BJ (cell line): ENCODE data around the gene PAF1. TPM values are rescaled to one million over a fixed set of nuclear protein-coding genes. Genes with fewer than 3 reads are reported as not detected.
A peak's percentile ranks its signal among the peaks of the same experiment; 100 is the strongest.

Experiments
- CTCF ChIA-PET: fragments of 350-600 bp; formaldehyde crosslinking; extraction: SDS; loops from one replicate; lab custom pipeline; 2021; ENCODE audit warnings: antibody characterized with exemption, inconsistent platforms; lab: Yijun Ruan, JAX
- POLR2A ChIA-PET: fragments of 300-600 bp; sonication (Branson Sonifier 250); formaldehyde crosslinking; extraction: SDS; loops from one replicate; lab custom pipeline; 2021; ENCODE audit warnings: antibody characterized with exemption; lab: Charles Lee
- DNase-seq: peaks from one replicate; pipeline ENCODE4 v3.0.0-alpha.2; 2011; ENCODE audit warnings: low read depth
- H3K27me3 ChIP-seq: 2 replicates; pipeline ENCODE4 v1.6.0; 2011; ENCODE audit warnings: low read length; ENCODE audit not compliant: control insufficient read depth, insufficient read depth
- H3K36me3 ChIP-seq: 2 replicates; pipeline ENCODE4 v1.5.1; 2011; ENCODE audit warnings: low read length; ENCODE audit not compliant: control insufficient read depth, insufficient read depth
- H3K4me3 ChIP-seq: 2 replicates; pipeline ENCODE4 v1.5.1; 2011; ENCODE audit warnings: low read depth, mild to moderate bottlenecking, control low read depth, low read length
- polyA plus RNA-seq: library from polyadenylated mRNA; depleted of rRNA; stranded (reverse); fragments of >200 nt; gene quantifications from 2 replicates; pipeline ENCODE4 v1.2.3, GENCODE V29; 2011
- TF ChIP-seq, protein P1 (sequence below): IDR thresholded peaks from 2 replicates; pipeline ENCODE4 v1.5.1; 2011; ENCODE audit warnings: low read depth, mild to moderate bottlenecking, control low read depth, inconsistent platforms, low read length, moderate library complexity; ENCODE audit not compliant: insufficient read depth

Gene PAF1
- polyA plus RNA-seq, 1 experiment: 50.2 TPM

DNA sequence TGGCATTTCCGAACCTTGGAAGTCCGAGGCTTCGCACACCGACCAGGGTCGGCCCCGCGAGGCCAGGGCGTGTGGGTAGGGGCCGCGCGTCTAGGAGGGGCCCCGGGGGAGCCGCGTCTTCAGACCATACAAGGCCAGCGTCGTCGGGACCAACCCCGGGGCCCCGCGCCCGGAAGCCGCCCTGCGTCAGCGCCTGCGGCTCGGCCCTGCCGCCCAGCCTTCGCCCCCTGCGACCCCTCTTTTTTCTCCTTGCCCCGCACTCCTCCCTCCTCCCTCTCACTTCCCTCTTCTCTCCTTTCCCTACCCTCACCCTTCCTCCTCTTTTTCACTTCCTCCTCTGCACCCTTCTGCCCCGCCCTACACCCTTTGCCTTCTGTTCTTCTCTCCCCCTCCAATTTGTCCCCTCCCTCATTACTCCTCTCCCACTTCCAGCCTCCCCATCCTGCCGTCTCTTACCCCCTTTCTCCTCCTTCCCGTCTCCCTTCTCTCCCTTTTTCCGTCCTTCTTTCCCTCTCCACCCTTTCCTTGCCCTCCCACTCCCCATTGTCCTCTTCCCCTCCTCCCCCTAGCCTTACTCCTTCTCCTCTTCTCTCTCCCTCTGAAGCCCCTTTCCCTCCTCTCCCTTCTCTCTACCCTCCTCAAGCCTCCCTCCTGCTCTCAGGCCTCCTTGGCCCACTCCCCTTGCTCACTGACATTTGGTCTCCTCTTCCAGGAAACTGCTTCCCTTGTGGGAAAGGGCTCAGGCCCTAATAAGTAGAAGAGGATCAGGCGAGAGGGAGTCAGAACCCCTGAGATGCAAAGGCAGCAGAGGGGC is 19.3 kb upstream of the PAF1 start:
- POLR2A ChIA-PET: interaction anchor here (1.0 kb wide), 1 partner anchor 12 kb away, joined by 3 read pairs; no protein-coding TSS in a partner anchor
- CTCF ChIA-PET: interaction anchor here (3.7 kb wide), 1 partner anchor 13 kb away, joined by 48 read pairs; no protein-coding TSS in a partner anchor
- no peak for DNase-seq
- H3K36me3 ChIP-seq: peaks cover 10% of the 10 kb centered on the region
- no peaks in the 10 kb centered on the region for H3K27me3 ChIP-seq
- peak overlapping the region; percentile 86 for H3K4me3 ChIP-seq
- TF ChIP-seq, protein P1, sequence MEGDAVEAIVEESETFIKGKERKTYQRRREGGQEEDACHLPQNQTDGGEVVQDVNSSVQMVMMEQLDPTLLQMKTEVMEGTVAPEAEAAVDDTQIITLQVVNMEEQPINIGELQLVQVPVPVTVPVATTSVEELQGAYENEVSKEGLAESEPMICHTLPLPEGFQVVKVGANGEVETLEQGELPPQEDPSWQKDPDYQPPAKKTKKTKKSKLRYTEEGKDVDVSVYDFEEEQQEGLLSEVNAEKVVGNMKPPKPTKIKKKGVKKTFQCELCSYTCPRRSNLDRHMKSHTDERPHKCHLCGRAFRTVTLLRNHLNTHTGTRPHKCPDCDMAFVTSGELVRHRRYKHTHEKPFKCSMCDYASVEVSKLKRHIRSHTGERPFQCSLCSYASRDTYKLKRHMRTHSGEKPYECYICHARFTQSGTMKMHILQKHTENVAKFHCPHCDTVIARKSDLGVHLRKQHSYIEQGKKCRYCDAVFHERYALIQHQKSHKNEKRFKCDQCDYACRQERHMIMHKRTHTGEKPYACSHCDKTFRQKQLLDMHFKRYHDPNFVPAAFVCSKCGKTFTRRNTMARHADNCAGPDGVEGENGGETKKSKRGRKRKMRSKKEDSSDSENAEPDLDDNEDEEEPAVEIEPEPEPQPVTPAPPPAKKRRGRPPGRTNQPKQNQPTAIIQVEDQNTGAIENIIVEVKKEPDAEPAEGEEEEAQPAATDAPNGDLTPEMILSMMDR: no peak

DNA sequence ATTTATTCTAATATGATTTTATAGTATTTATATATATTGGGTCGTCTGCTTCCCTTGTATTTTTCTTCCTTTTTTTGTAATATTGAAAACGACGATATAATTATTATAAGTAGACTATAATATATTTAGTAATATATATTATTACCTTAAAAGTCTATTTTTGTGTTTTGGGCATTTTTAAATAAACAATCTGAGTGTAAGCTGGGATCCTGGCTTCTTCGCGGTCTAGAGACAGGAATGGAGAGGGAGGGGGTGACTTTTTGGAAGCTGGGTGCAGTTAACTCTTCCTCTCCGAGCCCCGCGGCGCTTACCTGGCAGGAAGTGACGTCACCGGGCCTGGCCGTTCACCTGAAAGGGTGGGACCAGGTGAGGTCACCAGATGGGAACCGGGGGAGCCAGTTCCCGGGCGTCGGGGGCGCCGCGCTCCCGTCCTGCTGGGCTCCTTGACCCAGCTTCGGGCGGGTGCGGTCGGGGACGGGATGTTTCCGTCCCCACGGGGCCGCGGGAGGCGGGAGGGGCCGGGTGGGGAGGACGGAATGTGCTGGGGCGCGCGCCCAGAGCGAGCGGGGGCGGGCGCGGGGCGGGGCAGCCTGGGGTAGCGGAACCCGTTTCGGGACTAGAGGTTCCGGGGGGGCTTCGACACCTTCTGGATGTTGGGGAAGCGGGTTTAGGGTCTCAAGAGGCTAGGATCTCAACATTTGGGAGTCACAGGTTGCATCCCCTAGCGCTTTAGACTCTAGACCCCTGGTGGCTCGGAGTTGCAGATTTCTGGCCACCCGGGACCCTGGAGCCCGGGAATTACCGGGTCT is 18.5 kb upstream of the PAF1 start:
- no peak for DNase-seq
- TF ChIP-seq, protein P1: 0 out of 2 replicates have a peak, but pooled peaks have one; percentile 13
- H3K27me3 ChIP-seq: no peaks in the 10 kb centered on the region
- POLR2A ChIA-PET: interaction anchor here (0.6 to 1.0 kb wide), 2 partner anchors 11 to 121 kb away, joined by 3 to 13 read pairs; no protein-coding TSS in a partner anchor
- CTCF ChIA-PET: interaction anchor here (0.5 to 3.7 kb wide), 3 partner anchors 12 to 142 kb away, joined by 3 to 48 read pairs (median 3); no protein-coding TSS in a partner anchor
- peaks cover 10% of the 10 kb centered on the region for H3K36me3 ChIP-seq
- H3K4me3 ChIP-seq: peak overlapping the region; percentile 86

DNA sequence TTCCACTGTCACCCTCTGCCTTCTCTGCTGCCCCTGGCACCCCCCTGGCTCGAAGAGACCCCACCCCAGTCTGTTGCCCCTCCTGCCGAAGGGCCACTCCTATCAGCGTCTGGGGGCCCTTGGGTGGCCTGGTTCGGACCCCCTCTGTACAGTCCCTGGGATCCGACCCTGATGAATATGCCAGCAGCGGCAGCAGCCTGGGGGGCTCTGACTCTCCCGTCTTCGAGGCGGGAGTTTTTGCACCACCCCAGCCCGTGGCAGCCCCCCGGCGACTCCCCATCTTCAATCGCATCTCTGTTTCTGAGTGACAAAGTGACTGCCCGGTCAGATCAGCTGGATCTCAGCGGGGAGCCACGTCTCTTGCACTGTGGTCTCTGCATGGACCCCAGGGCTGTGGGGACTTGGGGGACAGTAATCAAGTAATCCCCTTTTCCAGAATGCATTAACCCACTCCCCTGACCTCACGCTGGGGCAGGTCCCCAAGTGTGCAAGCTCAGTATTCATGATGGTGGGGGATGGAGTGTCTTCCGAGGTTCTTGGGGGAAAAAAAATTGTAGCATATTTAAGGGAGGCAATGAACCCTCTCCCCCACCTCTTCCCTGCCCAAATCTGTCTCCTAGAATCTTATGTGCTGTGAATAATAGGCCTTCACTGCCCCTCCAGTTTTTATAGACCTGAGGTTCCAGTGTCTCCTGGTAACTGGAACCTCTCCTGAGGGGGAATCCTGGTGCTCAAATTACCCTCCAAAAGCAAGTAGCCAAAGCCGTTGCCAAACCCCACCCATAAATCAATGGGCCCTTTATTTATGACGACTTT is 17.7 kb upstream of the PAF1 start:
- H3K36me3 ChIP-seq: peaks cover 10% of the 10 kb centered on the region
- ChIA-PET POLR2A (interaction anchor here (0.6 to 1.1 kb wide), 3 partner anchors 10 to 36 kb away, joined by 3 read pairs; no protein-coding TSS in a partner anchor), CTCF (interaction anchor here (0.5 to 3.7 kb wide), 5 partner anchors 11 to 440 kb away, joined by 3 to 48 read pairs (median 3); no protein-coding TSS in a partner anchor)
- H3K4me3 ChIP-seq: peak overlapping the region; percentile 86
- no peak for DNase-seq
- no peaks in the 10 kb centered on the region for H3K27me3 ChIP-seq
- TF ChIP-seq, protein P1: no peak

DNA sequence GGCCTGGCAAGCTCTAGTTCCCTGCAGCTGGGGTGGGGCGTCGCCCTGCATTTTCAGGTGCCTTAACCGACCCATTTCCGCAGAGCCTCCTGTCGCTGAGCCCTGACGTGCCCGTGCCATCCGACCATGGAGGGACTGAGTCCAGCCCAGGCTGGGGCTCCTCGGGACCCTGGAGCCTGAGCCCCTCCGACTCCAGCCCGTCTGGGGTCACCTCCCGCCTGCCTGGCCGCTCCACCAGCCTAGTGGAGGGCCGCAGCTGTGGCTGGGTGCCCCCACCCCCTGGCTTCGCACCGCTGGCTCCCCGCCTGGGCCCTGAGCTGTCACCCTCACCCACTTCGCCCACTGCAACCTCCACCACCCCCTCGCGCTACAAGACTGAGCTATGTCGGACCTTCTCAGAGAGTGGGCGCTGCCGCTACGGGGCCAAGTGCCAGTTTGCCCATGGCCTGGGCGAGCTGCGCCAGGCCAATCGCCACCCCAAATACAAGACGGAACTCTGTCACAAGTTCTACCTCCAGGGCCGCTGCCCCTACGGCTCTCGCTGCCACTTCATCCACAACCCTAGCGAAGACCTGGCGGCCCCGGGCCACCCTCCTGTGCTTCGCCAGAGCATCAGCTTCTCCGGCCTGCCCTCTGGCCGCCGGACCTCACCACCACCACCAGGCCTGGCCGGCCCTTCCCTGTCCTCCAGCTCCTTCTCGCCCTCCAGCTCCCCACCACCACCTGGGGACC is 16.9 kb upstream of the PAF1 start:
- TF ChIP-seq, protein P1: no peak
- Histone ChIP-seq H3K27me3 (no peaks in the 10 kb centered on the region), H3K4me3 (peak overlapping the region; percentile 86), H3K36me3 (peaks cover 10% of the 10 kb centered on the region)
- CTCF ChIA-PET: interaction anchor here (0.6 to 3.7 kb wide), 4 partner anchors 10 to 439 kb away, joined by 3 to 48 read pairs (median 3); no protein-coding TSS in a partner anchor
- POLR2A ChIA-PET: interaction anchor here (0.6 to 1.1 kb wide), 2 partner anchors 10 to 35 kb away, joined by 3 read pairs; no protein-coding TSS in a partner anchor
- DNase-seq: no peak
